ENCODE results near the gene FKBP8. TPM values are rescaled to one million over a fixed set of nuclear protein-coding genes. Genes with fewer than 3 reads are reported as not detected.

FKBP8 gene
- polyA plus RNA-seq, 3 donors: 78.0 to 159 (median 81.2) TPM

DNA sequence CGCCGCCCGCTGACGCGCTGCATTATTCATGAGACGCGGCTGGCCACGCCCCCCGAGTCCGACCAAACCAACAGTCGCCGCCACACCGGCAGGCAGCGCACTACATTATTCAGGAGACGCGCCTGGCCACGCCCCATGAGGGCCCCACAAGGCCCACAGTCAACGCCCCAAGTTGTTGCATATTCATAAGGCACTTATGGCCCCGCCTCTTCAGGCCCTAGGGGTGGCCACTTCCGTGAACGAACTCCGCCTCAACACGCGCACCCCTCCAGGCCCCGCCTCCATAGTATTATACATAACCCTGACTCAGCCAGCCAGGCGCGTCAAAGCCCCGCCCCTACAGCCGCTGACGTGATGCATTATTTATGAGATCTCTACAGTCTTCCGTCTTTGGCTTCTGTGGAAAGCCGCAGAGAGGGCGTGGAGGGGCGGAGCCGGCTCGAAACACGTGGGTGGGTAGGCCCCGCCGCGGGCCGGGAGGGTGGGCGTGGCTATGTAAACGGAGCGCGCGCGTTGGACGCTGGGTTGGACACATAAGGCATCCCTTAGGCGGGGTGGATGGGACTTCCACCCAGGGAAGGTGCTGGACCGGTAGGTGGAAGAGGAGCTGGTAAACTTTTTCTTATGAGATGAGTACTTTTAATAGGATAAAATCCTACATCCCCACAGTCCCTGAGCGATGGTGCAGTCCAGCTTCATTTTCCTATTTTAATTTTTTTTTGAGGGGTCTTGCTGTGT, 21.1 kb downstream of the FKBP8 start:
- Mint-ChIP-seq H3K27ac (peak overlapping the region; percentile 92 to 100 (median 97)), H3K36me3 (peaks cover 2 to 4% of the 10 kb centered on the region in 2 donors), H3K27me3 (ENCODE audit: low read depth in 3 of 3) (peaks cover 0 to 2% (median 0%) of the 10 kb centered on the region in 3 donors), H3K4me1 (peaks cover 41% of the 10 kb centered on the region), H3K9me3 (peaks cover 0 to 3% (median 0%) of the 10 kb centered on the region in 7 donors), H3K4me3 (peak overlapping the region; percentile 95 to 100)
- DNase-seq: peak; percentile 100
- intact Hi-C loops (cut with micrococcal nuclease): loop anchor here (1.0 to 5.0 kb wide), 7 partner anchors 35 to 395 kb away; partner anchors contain the start of genes KXD1 (in 2 of the 2), COPE (in 1 of the 2), DDX49 (in 1 of the 2) and KLHL26 (in 1 of the 2)
- Histone ChIP-seq H2AFZ (ENCODE audit: insufficient read depth, low read depth, low read length, poor library complexity, severe bottlenecking) (no peak overlapping the region), H3K79me2 (ENCODE audit: insufficient read depth, low read length) (peaks cover 46% of the 10 kb centered on the region), H3K36me3 (replicated peaks in 1 of 2; ENCODE audit: control insufficient read depth in 1 of 2, insufficient read depth in 2 of 2, low read length in 2 of 2) (no peaks in the 10 kb centered on the region), H3K27ac (ENCODE audit: low read depth in 1 of 2, low read length in 2 of 2) (peak overlapping the region; percentile 87 to 97), H4K20me1 (ENCODE audit: insufficient read depth, low read length) (peaks cover 44% of the 10 kb centered on the region), H3K4me1 (ENCODE audit: control insufficient read depth in 1 of 2, insufficient read depth in 2 of 2, low read length in 2 of 2) (peaks cover 33 to 34% of the 10 kb centered on the region in 2 donors), H3K4me3 (replicated peaks in 1 of 3; ENCODE audit: low read depth in 2 of 3, low read length in 3 of 3) (peak overlapping the region in 2 of 3 experiments; percentile 84 to 98), H3K9me3 (replicated peaks in 1 of 2; ENCODE audit: control insufficient read depth in 1 of 2, insufficient read depth in 1 of 2, low read length in 2 of 2) (no peaks in the 10 kb centered on the region), H3K4me2 (replicated peaks; ENCODE audit: extremely low read depth, low read length, poor library complexity, severe bottlenecking) (peak overlapping the region; percentile 96), H3K27me3 (ENCODE audit: control insufficient read depth in 2 of 2, insufficient read depth in 2 of 2, low read length in 2 of 2) (no peaks in the 10 kb centered on the region), H3K9ac (ENCODE audit: insufficient read depth, low read length, poor library complexity, severe bottlenecking) (peak overlapping the region; percentile 100)
- TF ChIP-seq, protein P1, sequence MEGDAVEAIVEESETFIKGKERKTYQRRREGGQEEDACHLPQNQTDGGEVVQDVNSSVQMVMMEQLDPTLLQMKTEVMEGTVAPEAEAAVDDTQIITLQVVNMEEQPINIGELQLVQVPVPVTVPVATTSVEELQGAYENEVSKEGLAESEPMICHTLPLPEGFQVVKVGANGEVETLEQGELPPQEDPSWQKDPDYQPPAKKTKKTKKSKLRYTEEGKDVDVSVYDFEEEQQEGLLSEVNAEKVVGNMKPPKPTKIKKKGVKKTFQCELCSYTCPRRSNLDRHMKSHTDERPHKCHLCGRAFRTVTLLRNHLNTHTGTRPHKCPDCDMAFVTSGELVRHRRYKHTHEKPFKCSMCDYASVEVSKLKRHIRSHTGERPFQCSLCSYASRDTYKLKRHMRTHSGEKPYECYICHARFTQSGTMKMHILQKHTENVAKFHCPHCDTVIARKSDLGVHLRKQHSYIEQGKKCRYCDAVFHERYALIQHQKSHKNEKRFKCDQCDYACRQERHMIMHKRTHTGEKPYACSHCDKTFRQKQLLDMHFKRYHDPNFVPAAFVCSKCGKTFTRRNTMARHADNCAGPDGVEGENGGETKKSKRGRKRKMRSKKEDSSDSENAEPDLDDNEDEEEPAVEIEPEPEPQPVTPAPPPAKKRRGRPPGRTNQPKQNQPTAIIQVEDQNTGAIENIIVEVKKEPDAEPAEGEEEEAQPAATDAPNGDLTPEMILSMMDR (IDR thresholded peaks at IDR 0.05): no peak
- under 1% methylated on average over 46 of the region's 51 CpGs for WGBS (ENCODE audit: insufficient coverage)

DNA sequence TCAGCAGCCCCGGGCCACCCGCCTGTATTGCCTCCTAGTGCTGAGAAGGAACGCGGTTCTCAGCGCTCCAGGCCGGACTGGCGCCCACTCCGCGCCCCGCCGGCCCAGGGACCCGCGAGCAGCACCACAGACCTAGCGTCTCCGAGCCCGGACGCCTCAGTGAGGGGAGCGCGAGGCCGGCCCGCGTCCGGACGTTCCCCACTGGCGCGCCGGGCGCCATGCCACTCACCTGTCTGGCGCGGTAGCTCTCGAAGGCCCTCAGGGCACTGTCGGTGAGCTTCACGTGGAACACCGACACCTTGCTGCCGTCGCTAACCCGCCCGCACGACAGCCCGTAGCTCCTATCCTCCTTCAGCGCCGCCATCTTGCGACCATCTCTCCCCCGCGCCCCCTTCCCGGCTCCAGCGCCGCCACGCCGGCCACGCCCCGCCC, 21.7 kb downstream of the FKBP8 start, which contains the start of gene ELL:
Gene ELL, minus strand, starts transcription at position 379 of the 432 bp plus-strand sequence. Its CDS starts 15 bp downstream, at position 364.
- peaks cover 52% of the 10 kb centered on the region for H3K79me2 ChIP-seq (ENCODE audit: insufficient read depth, low read length)
- H2AFZ ChIP-seq (ENCODE audit: insufficient read depth, low read depth, low read length, poor library complexity, severe bottlenecking): no peak within 1 kb of the TSS
- H3K9me3 Mint-ChIP-seq: peaks cover 0 to 3% (median 0%) of the 10 kb centered on the region in 7 donors

More for the DNA sequence above, 21.7 kb downstream of the FKBP8 start, which contains the start of gene ELL:
- TF ChIP-seq, protein P1 (IDR thresholded peaks at IDR 0.05): no peak
- Mint-ChIP-seq H3K4me3 (peak within 1 kb of the TSS; percentile 95 to 100), H3K36me3 (peaks cover 5% of the 10 kb centered on the region in 2 donors), H3K27ac (peak within 1 kb of the TSS; percentile 92 to 100 (median 97)), H3K4me1 (peaks cover 46% of the 10 kb centered on the region), H3K27me3 (ENCODE audit: low read depth in 3 of 3) (peaks cover 0 to 2% (median 0%) of the 10 kb centered on the region in 3 donors)
- peak within 1 kb of the TSS; percentile 100 for H3K9ac ChIP-seq (ENCODE audit: insufficient read depth, low read length, poor library complexity, severe bottlenecking)
- no peaks in the 10 kb centered on the region for H3K27me3 ChIP-seq (ENCODE audit: control insufficient read depth in 2 of 2, insufficient read depth in 2 of 2, low read length in 2 of 2)
- H3K4me2 ChIP-seq (replicated peaks; ENCODE audit: extremely low read depth, low read length, poor library complexity, severe bottlenecking): peak within 1 kb of the TSS; percentile 96
- H3K9me3 ChIP-seq (replicated peaks in 1 of 2; ENCODE audit: control insufficient read depth in 1 of 2, insufficient read depth in 1 of 2, low read length in 2 of 2): no peaks in the 10 kb centered on the region
- intact Hi-C loops (cut with micrococcal nuclease): loop anchor here (1.0 to 5.0 kb wide), 9 partner anchors 19 to 396 kb away; partner anchors contain the start of genes KXD1 (in 2 of the 2), COPE (in 1 of the 2), DDX49 (in 1 of the 2) and KLHL26 (in 1 of the 2)
- H3K4me1 ChIP-seq (ENCODE audit: control insufficient read depth in 1 of 2, insufficient read depth in 2 of 2, low read length in 2 of 2): peaks cover 37 to 38% of the 10 kb centered on the region in 2 donors
- peak within 1 kb of the TSS; percentile 73 to 98 (median 84) for H3K4me3 ChIP-seq (replicated peaks in 1 of 3; ENCODE audit: low read depth in 2 of 3, low read length in 3 of 3)
- peak within 1 kb of the TSS; percentile 87 to 97 for H3K27ac ChIP-seq (ENCODE audit: low read depth in 1 of 2, low read length in 2 of 2)
- no peak for DNase-seq
- H4K20me1 ChIP-seq (ENCODE audit: insufficient read depth, low read length): peaks cover 49% of the 10 kb centered on the region
- peaks cover 0 to 1% of the 10 kb centered on the region in 2 donors for H3K36me3 ChIP-seq (replicated peaks in 1 of 2; ENCODE audit: control insufficient read depth in 1 of 2, insufficient read depth in 2 of 2, low read length in 2 of 2)
- WGBS (ENCODE audit: insufficient coverage): 0% methylated on average over 52 of the region's 52 CpGs
